GM21360 (cell line): ENCODE results near the gene ENOX1.

Experiments used
- ATAC-seq: cut with Tn5 transposase; IDR thresholded peaks from one replicate; pipeline ENCODE4 v1.9.1; 2021; ENCODE audit warnings: mild to moderate bottlenecking, moderate library complexity; ENCODE audit not compliant: unreplicated experiment

The ENOX1 gene

DNA sequence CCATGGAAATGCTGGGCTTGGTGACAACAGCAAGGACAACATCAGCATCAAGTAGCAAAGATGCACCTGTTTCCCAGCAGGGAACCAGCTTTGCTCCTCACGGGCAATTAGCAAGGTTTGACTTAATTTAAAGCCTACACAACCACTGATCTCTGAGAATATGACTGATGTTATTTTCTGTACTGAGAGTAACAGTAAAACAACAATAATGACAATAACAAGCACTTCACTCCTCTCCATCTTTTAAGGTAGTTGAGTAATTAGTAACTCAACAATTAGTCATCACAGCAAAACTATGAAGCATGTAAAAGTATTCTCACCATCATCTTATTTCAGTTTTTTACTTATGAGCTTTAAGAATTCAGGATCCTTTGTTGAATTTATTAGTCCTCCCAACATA is 37.3 kb downstream of the ENOX1 start:
- no peak for ATAC-seq

DNA sequence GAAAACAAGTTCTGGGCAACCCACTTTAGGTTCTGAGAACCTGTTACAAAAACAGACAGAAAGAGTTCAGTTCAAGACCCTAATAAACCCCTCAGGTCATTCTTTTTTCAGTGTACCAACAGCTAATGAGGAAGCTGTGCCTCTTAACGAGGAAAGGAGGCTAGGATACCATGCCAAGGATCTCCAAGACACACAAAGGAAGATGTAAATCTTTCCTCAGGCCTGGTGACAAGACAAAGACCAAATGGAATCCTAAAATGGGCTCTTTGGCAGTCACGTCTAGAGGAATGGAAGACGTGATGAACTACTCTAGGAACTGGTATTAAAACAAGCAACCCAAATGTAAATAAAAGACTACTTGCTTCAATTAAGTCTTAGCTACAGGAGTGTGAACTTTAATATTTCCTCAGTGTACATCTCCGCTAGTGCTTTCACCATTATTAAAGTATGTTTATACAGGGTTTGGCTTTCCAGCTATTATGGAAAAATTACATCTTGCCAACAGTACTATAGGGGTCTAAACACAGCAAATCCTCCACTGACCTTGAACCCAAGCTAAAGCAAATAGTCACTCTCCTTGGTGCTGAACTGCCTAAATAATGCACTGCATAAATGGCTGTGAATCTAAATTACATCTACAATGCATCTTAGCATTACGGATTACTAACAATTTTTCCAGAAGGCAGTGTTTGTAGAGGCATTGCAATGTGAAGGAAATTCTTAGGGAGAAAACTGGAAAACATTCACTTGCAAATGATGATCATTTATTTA is 42.3 kb downstream of the ENOX1 start:
- ATAC-seq = no peak

DNA sequence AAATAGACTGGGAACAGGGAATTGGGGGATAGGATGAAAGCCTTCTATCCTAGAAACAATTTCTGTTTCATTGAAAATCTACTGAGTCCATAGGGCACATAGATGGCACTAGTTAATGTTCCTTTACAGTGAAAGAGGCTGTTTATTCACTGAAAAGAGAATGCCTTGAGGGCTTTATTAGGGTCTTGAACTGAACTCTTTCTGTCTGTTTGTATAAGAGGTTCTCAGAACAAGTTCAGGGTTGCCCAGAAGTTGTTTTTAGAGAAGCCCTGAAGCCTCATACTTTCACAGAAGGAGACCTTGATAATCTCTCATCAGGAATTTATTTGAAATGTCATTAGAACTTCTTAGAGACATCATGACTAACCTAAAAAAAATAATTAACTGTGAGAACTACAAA is 43.9 kb downstream of the ENOX1 start:
- ATAC-seq = no peak

DNA sequence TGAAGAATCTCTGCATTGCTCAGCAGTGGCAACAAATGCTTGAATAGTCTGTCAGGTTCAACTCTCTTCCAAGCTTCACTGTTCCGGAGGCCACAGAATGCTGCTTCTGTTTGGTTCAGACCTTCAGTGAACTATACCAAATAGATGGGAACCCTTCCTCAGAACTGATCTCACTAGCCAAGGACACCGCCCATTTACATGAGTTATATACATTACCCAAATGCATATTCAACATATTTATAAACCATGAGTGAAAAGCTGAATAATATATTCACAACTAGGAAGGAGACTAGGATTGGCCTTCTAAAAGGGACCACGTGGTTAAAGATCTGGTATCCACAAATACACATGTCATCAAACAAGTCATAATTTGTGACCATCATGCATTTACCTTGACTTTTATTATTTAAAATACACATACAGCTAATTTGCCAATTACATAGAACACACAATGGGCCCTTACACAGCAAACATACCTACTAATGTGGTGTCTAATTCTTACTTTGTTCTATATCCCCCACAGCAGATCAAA is 49.3 kb downstream of the ENOX1 start:
- no peak for ATAC-seq

DNA sequence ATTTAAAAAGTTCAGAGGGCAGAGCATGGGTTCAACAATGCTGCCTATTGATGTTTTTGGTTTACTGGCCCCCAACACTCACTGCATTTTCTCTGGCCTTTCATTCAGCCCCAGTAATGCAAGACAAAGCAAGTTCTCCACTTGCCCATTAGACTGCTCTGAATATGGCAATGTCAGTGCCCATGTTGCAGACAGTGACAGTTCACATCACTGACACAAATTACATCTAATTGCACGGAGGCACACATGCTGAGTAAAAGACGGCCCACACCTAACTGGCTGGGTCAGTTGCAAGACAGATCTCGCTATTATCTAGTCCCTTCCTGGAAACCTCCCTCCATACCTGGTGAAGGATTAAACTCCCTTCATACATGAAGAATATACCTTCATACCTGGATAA is 54.0 kb downstream of the ENOX1 start:
- ATAC-seq = no peak

DNA sequence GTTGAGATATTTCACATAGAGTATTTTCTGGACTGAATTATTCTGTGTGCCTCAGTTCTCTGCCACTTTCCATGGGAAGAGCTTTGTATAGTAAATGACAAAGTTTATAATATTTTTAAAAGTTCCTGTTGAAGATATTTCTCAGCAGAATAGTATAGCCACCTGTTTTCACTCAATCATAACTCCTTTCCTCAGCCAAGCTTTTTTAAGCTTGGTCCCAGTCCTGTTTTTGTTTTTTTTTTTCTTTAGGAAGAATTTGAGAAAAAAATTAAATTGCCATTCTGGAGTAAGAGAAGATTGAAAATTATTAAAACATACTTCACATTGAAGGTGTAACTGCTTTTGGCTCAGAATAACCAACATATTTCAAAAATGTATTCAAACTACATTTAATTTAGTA is 55.5 kb downstream of the ENOX1 start:
- ATAC-seq = no peak

DNA sequence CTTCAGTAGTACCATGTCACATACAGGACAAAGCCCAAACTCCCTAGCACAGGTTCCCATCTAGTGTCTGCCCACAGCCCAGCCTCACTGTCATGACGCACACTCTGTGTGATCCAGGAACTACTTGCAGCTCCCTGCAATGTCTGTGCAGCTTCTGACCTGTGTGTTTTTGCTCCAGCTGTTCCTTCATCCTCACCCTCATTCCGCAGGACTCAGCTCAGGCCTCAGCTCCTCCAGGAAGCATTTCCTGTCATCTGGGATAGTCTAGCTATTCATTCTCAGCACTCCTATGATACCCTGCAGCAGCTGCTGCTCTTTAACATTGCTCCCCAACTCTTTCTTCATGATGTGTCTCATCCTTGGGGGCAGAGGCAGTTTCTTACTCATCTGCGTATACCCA is 56.1 kb downstream of the ENOX1 start:
- no peak for ATAC-seq

DNA sequence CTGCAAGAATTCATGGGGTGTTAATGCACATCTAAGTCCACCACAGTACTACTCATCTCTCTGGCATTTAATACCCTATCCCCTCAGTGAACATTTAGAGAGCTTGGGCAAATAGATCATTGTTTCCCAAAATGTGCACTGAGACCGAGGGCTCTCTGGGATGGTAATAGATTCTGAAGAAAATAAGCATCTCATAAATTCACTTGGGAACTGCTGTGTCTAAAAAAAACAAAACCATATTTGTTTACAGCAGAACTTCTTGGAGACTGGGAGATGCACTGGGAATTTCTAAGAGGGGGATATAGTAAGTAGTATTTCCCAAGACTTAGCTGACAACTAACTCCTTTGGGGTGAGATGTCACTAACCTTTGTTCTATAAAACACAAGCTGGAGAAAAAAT is 58.4 kb downstream of the ENOX1 start:
- ATAC-seq = no peak

DNA sequence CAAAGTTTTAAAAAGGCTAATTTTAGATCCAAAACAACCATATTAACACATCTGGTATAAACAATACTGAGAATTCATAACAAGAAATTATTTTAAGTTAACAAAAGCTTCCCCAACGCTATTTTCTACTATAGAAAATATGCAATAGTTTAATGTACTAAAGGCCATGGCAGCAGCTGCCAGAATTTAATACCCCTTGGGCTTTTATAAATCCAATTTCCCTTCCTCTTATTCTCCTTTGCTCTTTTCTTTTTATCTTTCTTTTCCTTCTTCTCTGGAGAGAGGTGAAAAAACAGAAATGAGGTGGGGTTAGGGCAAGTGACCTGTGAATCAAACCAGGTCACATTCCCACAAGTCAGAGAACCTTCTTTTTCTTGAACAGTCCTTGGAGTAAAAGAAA is 58.9 kb downstream of the ENOX1 start:
- no peak for ATAC-seq

DNA sequence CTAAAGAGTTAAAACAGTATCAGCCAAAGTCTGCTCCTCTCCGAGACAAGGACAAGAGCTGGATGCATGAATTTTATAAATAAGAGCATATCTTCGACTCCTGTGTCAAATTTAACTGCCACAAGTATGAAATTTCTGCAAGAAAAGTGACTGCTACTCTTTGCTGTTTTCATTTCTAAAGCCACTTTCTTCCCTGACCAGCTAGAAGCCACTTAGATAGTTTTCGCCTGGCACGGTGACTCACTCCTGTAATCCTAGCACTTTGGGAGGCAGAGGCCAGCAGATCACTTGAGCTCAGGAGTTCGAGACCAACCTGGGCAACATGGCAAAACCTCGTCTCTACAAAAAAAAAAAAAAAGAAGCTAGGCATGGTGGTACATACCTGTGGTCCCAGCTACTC is 61.3 kb downstream of the ENOX1 start:
- no peak for ATAC-seq

DNA sequence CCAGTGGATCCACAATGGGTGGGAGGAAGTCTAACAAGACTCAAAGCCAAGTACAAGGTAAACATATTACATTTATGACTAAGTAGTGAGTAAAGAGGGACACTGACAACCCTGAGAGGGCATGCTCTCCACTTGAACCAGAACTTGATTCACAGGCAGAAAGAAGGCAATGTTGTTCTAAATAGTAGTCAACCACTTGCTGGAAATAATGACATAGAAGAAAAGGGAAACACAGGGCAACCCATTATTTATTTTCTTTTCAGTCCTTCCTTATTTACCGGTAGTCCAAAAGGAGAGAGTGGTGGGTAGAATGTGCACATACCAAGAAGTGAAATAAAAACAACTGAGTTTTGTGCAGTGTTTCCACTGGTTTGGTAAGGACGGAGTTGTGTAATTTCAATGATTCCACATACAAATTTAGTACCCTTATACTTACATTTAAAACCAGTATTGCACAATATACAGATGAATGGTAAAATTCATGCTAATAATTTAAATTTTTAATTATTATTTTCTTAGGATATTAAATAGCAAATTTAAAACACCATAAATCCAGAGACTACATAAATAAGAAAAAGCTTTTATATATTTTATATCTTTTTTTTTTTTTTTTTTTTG is 65.9 kb downstream of the ENOX1 start:
- ATAC-seq = no peak

DNA sequence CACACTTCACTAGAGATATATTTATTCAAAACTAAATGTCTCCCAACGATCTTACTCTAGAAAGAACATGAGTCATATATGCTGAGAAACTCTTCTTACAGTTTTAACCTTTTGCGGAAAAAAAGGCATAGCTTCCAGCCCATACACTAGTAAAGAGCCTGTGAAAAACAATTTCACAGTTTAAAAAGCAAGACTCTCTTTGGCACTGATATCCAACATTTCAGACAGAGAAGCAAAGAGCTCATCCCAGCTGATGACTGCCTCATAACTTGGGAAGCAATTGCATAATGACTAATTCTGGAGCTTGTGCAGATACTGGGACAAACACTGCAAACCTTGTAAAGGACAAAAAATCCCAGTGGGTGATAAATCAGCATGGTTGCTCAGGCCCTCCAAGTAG is 88.0 kb downstream of the ENOX1 start:
- ATAC-seq = no peak

DNA sequence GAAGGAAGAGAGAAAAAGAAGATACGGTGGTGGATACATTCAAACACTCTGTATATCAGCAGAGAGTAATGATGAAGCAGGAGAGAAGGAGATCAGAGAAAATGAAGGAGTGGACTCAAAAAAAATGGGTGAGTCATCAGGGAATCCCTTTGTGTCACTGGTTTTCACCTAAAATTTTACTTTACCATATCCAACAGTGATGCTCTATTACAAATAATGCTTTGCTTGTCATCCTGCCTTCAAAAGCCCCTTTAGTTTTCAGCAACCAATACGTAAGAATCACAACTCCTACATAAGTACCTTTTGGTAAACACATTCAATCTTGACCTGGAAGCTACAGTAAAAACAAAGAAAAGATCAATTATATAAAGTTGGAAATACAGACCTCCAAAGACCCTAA is 88.8 kb downstream of the ENOX1 start:
- no peak for ATAC-seq

DNA sequence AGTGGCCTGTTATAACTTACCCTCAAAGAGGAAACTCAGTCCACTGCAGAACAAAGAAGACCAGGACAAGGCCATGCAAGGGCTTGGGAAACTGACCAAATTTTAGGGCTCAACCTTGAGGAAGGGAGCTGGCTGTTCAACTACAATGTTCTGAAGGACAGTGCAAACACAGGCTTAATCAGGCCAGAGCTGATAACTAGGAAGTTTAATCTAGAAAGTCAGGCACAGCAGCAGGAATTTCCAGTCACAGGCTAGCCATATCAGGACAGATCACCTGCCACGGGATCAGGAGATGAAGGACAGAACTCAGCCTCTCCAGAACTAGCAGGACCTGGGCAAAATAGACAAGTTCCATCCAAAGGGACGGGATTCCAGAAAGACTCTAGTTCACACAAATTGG is 89.4 kb downstream of the ENOX1 start:
- ATAC-seq = no peak

DNA sequence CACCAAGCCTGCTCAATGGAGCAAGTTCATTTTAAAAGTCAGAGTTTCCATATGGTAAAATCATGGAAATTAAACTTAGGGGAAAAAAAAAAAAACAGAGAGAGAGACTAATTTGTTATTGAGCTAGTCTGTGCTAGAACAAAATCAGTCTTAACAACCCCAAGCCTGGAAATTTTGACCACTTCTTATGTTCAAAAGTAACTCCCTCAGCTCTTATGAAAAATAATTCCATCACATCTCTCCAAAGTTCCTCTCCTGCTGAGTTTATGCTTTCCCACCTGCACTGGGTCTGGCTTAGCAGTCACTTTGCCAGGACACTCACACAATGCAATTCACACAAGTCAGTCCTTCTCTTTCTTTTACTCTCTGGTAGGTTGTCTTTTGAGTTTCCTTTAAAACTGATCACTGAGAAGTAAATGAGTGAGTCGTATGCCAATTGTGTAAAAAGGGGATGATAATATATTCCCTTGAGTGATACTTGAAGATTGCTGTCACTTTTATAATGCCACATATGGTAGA is 92.6 kb downstream of the ENOX1 start:
- no peak for ATAC-seq

DNA sequence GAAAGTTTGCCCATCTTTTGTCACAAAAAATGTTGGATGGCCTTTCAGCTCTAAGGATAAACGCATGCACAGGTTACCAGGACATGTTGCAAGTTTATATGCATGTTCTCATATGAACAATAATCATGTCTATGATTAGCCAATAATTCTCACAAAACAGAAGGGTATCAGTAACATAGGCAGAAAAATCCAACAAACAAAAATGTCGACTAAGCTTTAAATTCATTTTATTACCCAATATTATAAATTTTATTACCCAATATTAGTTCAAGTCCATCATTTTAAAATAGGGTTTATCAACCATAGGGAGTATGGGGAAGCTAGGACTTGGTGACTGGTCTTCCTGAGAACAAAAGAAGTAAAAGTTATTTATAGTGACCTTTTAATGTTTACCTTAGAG is 93.1 kb downstream of the ENOX1 start:
- no peak for ATAC-seq

DNA sequence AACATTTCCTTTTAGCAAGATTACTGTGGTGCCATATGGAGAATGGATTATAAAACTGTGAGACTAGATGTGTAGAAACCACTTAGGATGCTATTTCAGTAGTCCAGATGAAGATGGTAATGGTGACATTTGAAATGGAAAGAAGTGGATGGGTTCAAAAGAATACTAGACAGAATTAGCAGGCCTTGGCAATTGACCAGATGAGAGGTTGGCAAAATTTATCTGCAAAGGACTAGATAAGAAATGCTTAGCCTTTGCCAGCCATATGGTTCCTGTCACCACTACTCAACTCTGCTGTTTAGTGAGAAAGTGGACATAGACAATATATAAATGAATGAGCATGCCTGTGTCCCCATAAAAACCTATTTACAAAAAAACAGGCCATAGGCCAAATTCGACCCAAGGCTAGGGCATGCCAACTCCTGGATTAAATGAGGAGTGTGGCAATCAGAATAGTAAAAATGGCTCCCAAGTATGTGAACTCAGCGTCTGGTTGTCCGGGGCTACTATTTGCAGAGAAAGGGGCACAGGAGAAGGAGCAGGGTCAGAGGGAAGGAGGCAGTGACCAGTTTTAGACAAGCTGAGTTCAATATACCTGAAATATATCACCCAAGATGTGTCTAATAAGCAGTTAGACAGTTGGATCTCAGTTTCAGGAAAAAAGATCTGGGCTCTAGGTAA is 98.4 kb downstream of the ENOX1 start:
- no peak for ATAC-seq

DNA sequence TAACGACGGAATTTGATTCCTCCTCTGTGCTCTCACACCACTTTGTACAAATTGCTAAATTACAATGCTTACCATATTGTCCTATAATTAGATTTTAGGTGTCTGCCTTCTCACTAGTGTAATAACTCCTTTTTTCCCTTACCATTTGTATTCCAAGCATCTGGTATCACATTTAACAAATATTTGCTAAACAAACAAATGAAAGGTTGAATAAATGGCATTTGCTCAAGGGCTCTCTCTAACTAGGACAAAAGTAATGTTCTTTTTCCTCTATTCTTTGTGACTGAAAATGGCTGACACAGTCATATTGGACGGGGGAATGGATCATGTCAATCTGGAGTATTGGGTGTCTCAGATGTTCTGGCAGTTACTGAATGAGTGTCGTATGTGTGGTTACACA is 99.7 kb downstream of the ENOX1 start:
- no peak for ATAC-seq

DNA sequence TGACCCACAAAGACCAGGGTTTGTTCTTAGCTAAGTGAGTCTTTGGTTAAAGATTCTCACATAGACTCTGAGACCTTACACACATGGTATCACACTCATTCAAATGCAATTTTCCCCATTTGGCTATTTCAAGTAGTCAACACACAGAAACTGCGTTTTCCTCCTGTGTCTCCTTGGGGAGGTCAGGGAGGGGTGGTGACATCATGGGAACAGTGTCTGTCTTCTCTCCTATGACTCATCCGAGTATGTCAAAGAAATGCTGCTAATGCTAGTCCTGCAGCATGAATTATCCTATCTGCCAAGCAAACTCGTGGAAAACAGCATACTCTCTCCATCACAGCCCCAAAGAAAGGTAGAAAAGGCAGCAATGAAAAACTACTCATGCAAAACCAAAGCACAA is 100.2 kb downstream of the ENOX1 start:
- ATAC-seq = no peak

DNA sequence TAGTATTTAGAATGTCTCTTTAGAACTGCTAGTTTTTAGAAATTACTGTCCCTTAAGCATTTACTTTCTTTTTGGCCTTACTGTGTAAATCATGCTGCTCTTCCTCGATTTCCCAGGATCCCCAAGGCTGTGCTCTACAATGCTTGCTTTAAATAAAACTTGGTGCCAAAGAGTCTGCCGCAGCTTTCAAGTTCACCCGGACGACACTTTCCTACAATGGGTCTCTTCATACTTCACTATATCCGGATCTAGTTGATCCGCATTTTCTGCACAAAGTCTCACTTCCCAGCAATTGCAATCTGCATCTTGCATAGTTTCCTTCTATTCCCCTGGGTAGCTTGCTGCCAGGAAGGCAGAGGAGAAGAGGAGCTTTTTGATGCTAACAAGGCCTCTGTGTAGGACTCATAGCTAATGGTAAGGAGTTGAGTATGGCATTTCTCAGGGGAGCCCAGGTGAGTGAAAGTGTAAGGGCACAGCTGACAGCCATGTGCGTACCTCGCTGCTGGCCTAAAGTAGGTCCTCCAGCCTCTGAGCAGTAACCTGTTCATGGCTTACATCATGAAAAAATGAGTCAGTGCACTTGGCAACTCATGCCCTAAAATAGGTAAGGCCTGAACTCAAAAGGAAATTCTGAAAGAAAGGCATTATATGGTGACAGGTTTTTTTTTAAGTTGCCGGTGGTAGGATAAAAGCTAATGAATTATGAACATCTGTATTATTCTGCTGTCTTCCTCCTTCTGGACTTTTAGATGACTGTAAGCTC is 101.6 kb downstream of the ENOX1 start:
- no peak for ATAC-seq

DNA sequence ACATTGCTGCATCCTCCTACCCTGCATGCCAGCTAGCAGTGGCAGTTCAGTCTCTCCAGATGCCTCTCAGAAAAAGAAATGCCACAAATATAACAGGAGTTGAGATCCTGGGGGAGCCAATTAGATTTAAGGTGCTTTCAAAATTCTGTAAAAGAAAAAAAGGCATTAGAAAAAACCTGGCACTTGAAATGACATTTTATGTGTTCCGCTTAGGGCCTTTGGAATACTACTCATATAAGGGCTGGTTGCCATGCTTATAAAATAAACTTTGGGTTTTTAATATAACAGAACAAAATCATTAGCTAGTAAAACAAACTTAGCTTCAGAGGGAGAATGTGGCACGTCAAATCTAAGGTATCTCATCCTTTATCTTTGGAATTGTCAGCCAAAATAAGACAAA is 104.1 kb downstream of the ENOX1 start:
- no peak for ATAC-seq
